Measurements from ENCODE around the gene ST3GAL3.

DNA sequence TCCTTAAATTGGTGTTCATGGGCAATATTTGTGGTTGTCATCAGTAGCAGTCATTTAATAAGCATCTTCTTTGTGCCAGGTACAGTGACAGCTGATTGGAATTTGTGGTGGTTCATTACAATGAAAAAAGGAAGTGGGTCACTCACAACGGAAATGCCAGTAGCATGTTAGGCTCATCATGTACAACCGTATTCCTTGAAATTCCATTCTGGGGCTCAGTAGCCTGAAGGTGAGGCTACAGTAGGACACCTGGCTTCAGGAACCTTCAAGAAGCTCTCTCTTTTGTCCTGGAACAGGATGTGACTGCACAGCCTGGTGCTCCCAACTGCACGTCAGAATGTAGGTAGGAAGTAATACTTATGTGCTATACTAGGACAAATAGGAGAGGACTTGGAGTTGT, 93.9 kb downstream of the ST3GAL3 start:
- TF ChIP-seq POLR2AphosphoS5 (IDR thresholded peaks at IDR 0.05; ENCODE audit: borderline replicate concordance, low read depth, low read length) (no peak), EZH2 (IDR thresholded peaks at IDR 0.05) (no peak), FOXP2 (optimal IDR thresholded peaks at IDR 0.05; ENCODE audit: control extremely low read depth, extremely low read length, insufficient read depth) (no peak)
